Nephron (organoid): ENCODE data around the gene NPLOC4.
"Not testable (repeated sequence)": the region's sequence is repeated elsewhere in the genome, so short reads cannot be mapped to it uniquely, and the experiment has no call there.

Source experiments
- H3K27ac Mint-ChIP-seq, 3 experiments: 2 replicates each; pipeline ENCODE4 v1.8.0; 2020; ENCODE audit warnings: mixed read lengths in 3 of 3, mild to moderate bottlenecking in 2 of 3, moderate library complexity in 1 of 3
- H3K27me3 Mint-ChIP-seq: 2 replicates; pipeline ENCODE4 v1.8.0; 2021; ENCODE audit warnings: low read depth, mild to moderate bottlenecking, moderate library complexity, mixed read lengths
- H3K36me3 Mint-ChIP-seq: 2 replicates; pipeline ENCODE4 v1.8.0; 2020; ENCODE audit warnings: low read depth, mixed read lengths
- H3K4me1 Mint-ChIP-seq: 2 replicates; pipeline ENCODE4 v1.8.0; 2020; ENCODE audit warnings: mixed read lengths
- H3K4me3 Mint-ChIP-seq, 3 experiments: 2 replicates each; pipeline ENCODE4 v1.8.0; 2020; ENCODE audit warnings: mild to moderate bottlenecking in 3 of 3, mixed read lengths in 3 of 3, moderate library complexity in 2 of 3
- H3K9me3 Mint-ChIP-seq: 2 replicates; pipeline ENCODE4 v1.8.0; 2020; ENCODE audit warnings: mixed read lengths
- CTCF ChIP-seq, 3 experiments: fragments of 200-600 bp; sonication (generic); IDR thresholded peaks; one replicate each; pipeline ENCODE4 v1.5.0; 2021; ENCODE audit warnings: antibody characterized with exemption in 3 of 3; ENCODE audit not compliant: unreplicated experiment in 3 of 3

Gene NPLOC4

GRCh38 chr17:81621494-81622130 is 15.3 kb downstream of the NPLOC4 start:
- H3K9me3 Mint-ChIP-seq: peaks cover 3% of the 10 kb centered on the region
- TF ChIP-seq CTCF (IDR thresholded peaks at IDR 0.05; ENCODE audit: unreplicated experiment in 3 of 3): no peak
- no peak overlapping the region for H3K4me3 Mint-ChIP-seq
- H3K27me3 Mint-ChIP-seq: no peaks in the 10 kb centered on the region
- peaks cover 78% of the 10 kb centered on the region for H3K36me3 Mint-ChIP-seq
- no peaks in the 10 kb centered on the region for H3K4me1 Mint-ChIP-seq
- H3K27ac Mint-ChIP-seq: no peak overlapping the region

GRCh38 chr17:81618307-81618706 is 18.6 kb downstream of the NPLOC4 start:
- not testable (repeated sequence) for H3K4me3 Mint-ChIP-seq, H3K27ac Mint-ChIP-seq, H3K4me1 Mint-ChIP-seq, H3K27me3 Mint-ChIP-seq, H3K9me3 Mint-ChIP-seq
- H3K36me3 Mint-ChIP-seq: peaks cover 77% of the 10 kb centered on the region

GRCh38 chr17:81616877-81617276 is 20.0 kb downstream of the NPLOC4 start:
- no peak overlapping the region for H3K4me3 Mint-ChIP-seq
- no peak overlapping the region for H3K27ac Mint-ChIP-seq
- no peaks in the 10 kb centered on the region for H3K27me3 Mint-ChIP-seq
- H3K36me3 Mint-ChIP-seq: peaks cover 83% of the 10 kb centered on the region
- H3K4me1 Mint-ChIP-seq: peaks cover 8% of the 10 kb centered on the region
- TF ChIP-seq CTCF (IDR thresholded peaks at IDR 0.05; ENCODE audit: unreplicated experiment in 3 of 3): no peak
- H3K9me3 Mint-ChIP-seq: no peaks in the 10 kb centered on the region

GRCh38 chr17:81615401-81615930 is 21.4 kb downstream of the NPLOC4 start:
- peaks cover 8% of the 10 kb centered on the region for H3K4me1 Mint-ChIP-seq
- no peak overlapping the region for H3K27ac Mint-ChIP-seq
- no peaks in the 10 kb centered on the region for H3K9me3 Mint-ChIP-seq
- H3K36me3 Mint-ChIP-seq: peaks cover 69% of the 10 kb centered on the region
- TF ChIP-seq CTCF (IDR thresholded peaks at IDR 0.05; ENCODE audit: unreplicated experiment in 3 of 3): no peak
- no peak overlapping the region for H3K4me3 Mint-ChIP-seq
- H3K27me3 Mint-ChIP-seq: no peaks in the 10 kb centered on the region

GRCh38 chr17:81612172-81612970 is 24.5 kb downstream of the NPLOC4 start:
- H3K27ac Mint-ChIP-seq: no peak overlapping the region
- no peak overlapping the region for H3K4me3 Mint-ChIP-seq
- no peaks in the 10 kb centered on the region for H3K9me3 Mint-ChIP-seq
- H3K27me3 Mint-ChIP-seq: no peaks in the 10 kb centered on the region
- TF ChIP-seq CTCF (IDR thresholded peaks at IDR 0.05; ENCODE audit: unreplicated experiment in 3 of 3): no peak
- H3K4me1 Mint-ChIP-seq: peaks cover 8% of the 10 kb centered on the region
- peaks cover 67% of the 10 kb centered on the region for H3K36me3 Mint-ChIP-seq

GRCh38 chr17:81609541-81610311 is 27.2 kb downstream of the NPLOC4 start:
- Mint-ChIP-seq H3K36me3 (peaks cover 57% of the 10 kb centered on the region), H3K4me3 (no peak overlapping the region), H3K4me1 (peaks cover 6% of the 10 kb centered on the region), H3K27ac (no peak overlapping the region), H3K9me3 (no peaks in the 10 kb centered on the region), H3K27me3 (no peaks in the 10 kb centered on the region)
- TF ChIP-seq CTCF (IDR thresholded peaks at IDR 0.05; ENCODE audit: unreplicated experiment in 3 of 3): no peak
